Measurements from ENCODE around the gene IL1RAPL1.
A peak's percentile ranks its signal among the peaks of the same experiment; 100 is the strongest.

IL1RAPL1 gene

DNA sequence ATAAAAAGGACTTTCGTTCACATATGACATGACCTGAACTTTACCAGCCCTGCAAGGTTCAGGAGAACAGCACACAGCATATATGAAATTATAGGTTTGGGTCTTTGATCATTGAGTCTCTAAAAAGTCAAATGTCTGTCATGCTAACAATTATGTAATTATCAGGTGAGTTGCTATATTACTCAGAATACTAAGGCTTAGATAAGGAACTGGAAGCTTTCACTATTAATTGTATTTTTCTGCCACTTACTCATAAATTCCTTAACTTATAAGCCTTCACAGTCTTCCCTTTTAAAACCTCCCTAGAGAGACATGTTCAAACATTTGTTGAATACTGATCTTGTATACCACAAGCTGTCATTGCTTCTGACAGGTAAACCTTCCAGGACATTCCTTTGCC lies 1335.4 kb downstream of the IL1RAPL1 start:
- Histone ChIP-seq H2AK5ac (ENCODE audit: low read depth, low read length) (no peak overlapping the region), H3K36me3 (replicated peaks in 1 of 2; ENCODE audit: control insufficient read depth in 2 of 2, insufficient read depth in 2 of 2, low read length in 2 of 2) (no peaks in the 10 kb centered on the region), H3K27ac (replicated peaks; ENCODE audit: low read length) (no peak overlapping the region), H3K23ac (ENCODE audit: low read depth, low read length, poor library complexity) (no peak overlapping the region), H3K14ac (ENCODE audit: low read length) (no peak overlapping the region), H3K4ac (ENCODE audit: low read length) (no peak overlapping the region), H2AFZ (ENCODE audit: low read length) (no peak overlapping the region), H3K27me3 (ENCODE audit: control insufficient read depth in 3 of 3, insufficient read depth in 3 of 3, low read depth in 1 of 3, low read length in 3 of 3) (no peaks in the 10 kb centered on the region), H2BK5ac (ENCODE audit: low read length) (no peak overlapping the region), H3K4me2 (ENCODE audit: insufficient read depth, low read length, poor library complexity, severe bottlenecking) (no peak overlapping the region), H2BK120ac (ENCODE audit: low read depth, low read length) (no peak overlapping the region), H2BK15ac (ENCODE audit: low read length) (no peak overlapping the region), H4K8ac (ENCODE audit: low read depth, low read length) (no peak overlapping the region), H3K4me3 (ENCODE audit: low read length in 2 of 2) (no peak overlapping the region), H3K4me1 (ENCODE audit: control insufficient read depth in 2 of 2, insufficient read depth in 1 of 2, low read depth in 1 of 2, low read length in 2 of 2) (peaks cover 0 to 2% of the 10 kb centered on the region in 2 donors), H3K9me3 (replicated peaks in 1 of 2; ENCODE audit: control insufficient read depth in 2 of 2, insufficient read depth in 1 of 2, low read depth in 1 of 2, low read length in 2 of 2) (no peaks in the 10 kb centered on the region), H4K91ac (ENCODE audit: low read depth, low read length, poor library complexity) (no peak overlapping the region), H3K18ac (ENCODE audit: low read length) (no peak overlapping the region), H3K9ac (ENCODE audit: low read depth, low read length, poor library complexity) (no peak overlapping the region), H3K79me1 (ENCODE audit: low read depth, low read length) (no peaks in the 10 kb centered on the region), H2BK12ac (ENCODE audit: low read length) (no peak overlapping the region)
- DNase-seq (ENCODE audit: low spot score): no peak
- WGBS, 2 donors (ENCODE audit: extremely low coverage in 2 of 2, insufficient read length in 2 of 2, insufficient replicate concordance in 1 of 2): no CpG with 5 or more reads among the region's 1 CpG

DNA sequence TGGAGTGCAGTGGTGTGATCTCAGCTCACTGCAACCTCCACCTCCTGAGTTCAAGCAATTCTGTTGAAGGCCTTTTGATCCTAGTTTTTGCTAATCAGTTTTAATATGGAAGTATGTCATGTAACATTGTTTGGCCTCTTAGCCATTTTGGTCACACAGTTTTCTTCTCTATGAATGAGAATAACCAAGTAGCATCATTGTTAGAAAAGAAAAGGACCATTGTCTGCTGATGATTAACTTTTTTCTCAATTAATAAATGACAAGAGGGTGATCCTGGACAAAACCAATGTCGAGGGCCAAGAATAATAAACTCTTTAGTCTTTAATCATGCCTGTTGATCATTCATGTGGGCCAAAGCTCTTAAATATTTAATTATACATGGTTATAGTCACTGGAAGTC lies 1338.8 kb downstream of the IL1RAPL1 start:
- no peak overlapping the region for H3K4me2 ChIP-seq (ENCODE audit: insufficient read depth, low read length, poor library complexity, severe bottlenecking)
- no peak overlapping the region for H3K18ac ChIP-seq (ENCODE audit: low read length)
- no peaks in the 10 kb centered on the region for H3K9me3 ChIP-seq (replicated peaks in 1 of 2; ENCODE audit: control insufficient read depth in 2 of 2, insufficient read depth in 1 of 2, low read depth in 1 of 2, low read length in 2 of 2)
- H3K14ac ChIP-seq (ENCODE audit: low read length): no peak overlapping the region
- no peak overlapping the region for H2BK5ac ChIP-seq (ENCODE audit: low read length)
- WGBS, 2 donors (ENCODE audit: extremely low coverage in 2 of 2, insufficient read length in 2 of 2, insufficient replicate concordance in 1 of 2): no CpG with 5 or more reads among the region's 1 CpG
- H2BK15ac ChIP-seq (ENCODE audit: low read length): no peak overlapping the region
- H3K4ac ChIP-seq (ENCODE audit: low read length): no peak overlapping the region
- H3K36me3 ChIP-seq (replicated peaks in 1 of 2; ENCODE audit: control insufficient read depth in 2 of 2, insufficient read depth in 2 of 2, low read length in 2 of 2): no peaks in the 10 kb centered on the region
- H2BK12ac ChIP-seq (ENCODE audit: low read length): no peak overlapping the region
- no peak overlapping the region for H3K9ac ChIP-seq (ENCODE audit: low read depth, low read length, poor library complexity)
- no peaks in the 10 kb centered on the region for H3K27me3 ChIP-seq (ENCODE audit: control insufficient read depth in 3 of 3, insufficient read depth in 3 of 3, low read depth in 1 of 3, low read length in 3 of 3)
- H2AK5ac ChIP-seq (ENCODE audit: low read depth, low read length): no peak overlapping the region
- H4K8ac ChIP-seq (ENCODE audit: low read depth, low read length): no peak overlapping the region
- H3K4me3 ChIP-seq (ENCODE audit: low read length in 2 of 2): no peak overlapping the region
- no peak overlapping the region for H2BK120ac ChIP-seq (ENCODE audit: low read depth, low read length)
- H3K27ac ChIP-seq (replicated peaks; ENCODE audit: low read length): no peak overlapping the region
- H3K79me1 ChIP-seq (ENCODE audit: low read depth, low read length): no peaks in the 10 kb centered on the region
- no peak overlapping the region for H2AFZ ChIP-seq (ENCODE audit: low read length)
- no peak overlapping the region for H4K91ac ChIP-seq (ENCODE audit: low read depth, low read length, poor library complexity)
- H3K4me1 ChIP-seq (ENCODE audit: control insufficient read depth in 2 of 2, insufficient read depth in 1 of 2, low read depth in 1 of 2, low read length in 2 of 2): peaks cover 0 to 2% of the 10 kb centered on the region in 2 donors
- DNase-seq (ENCODE audit: low spot score): no peak
- no peak overlapping the region for H3K23ac ChIP-seq (ENCODE audit: low read depth, low read length, poor library complexity)

DNA sequence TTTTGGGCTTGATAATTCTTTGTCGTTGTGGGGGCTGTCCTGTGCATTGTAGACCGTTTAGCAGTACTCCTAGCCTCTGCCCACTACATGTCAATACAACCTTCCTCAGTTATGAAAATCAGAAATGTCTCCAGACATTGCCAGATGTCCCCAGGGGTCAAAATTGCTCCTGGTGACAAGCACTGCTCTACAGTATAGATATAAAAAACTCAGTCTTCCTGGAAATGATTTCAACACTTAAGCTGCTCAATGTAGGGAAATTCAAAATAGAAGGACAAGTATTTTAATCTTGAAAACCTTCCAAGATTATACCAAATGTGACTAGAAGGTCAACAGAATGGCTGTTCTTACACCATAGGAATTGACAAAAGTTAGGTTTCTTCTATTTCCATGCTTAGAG lies 1339.4 kb downstream of the IL1RAPL1 start:
- Histone ChIP-seq H2BK15ac (ENCODE audit: low read length) (no peak overlapping the region), H3K4me1 (ENCODE audit: control insufficient read depth in 2 of 2, insufficient read depth in 1 of 2, low read depth in 1 of 2, low read length in 2 of 2) (peaks cover 0 to 2% of the 10 kb centered on the region in 2 donors), H4K8ac (ENCODE audit: low read depth, low read length) (no peak overlapping the region), H2BK5ac (ENCODE audit: low read length) (no peak overlapping the region), H2BK120ac (ENCODE audit: low read depth, low read length) (no peak overlapping the region), H2AK5ac (ENCODE audit: low read depth, low read length) (no peak overlapping the region), H3K9ac (ENCODE audit: low read depth, low read length, poor library complexity) (no peak overlapping the region), H3K4me3 (ENCODE audit: low read length in 2 of 2) (no peak overlapping the region), H3K27ac (replicated peaks; ENCODE audit: low read length) (peak overlapping the region; percentile 80), H3K14ac (ENCODE audit: low read length) (no peak overlapping the region), H3K9me3 (replicated peaks in 1 of 2; ENCODE audit: control insufficient read depth in 2 of 2, insufficient read depth in 1 of 2, low read depth in 1 of 2, low read length in 2 of 2) (no peaks in the 10 kb centered on the region), H2BK12ac (ENCODE audit: low read length) (no peak overlapping the region), H3K18ac (ENCODE audit: low read length) (no peak overlapping the region), H2AFZ (ENCODE audit: low read length) (no peak overlapping the region), H4K91ac (ENCODE audit: low read depth, low read length, poor library complexity) (no peak overlapping the region), H3K4ac (ENCODE audit: low read length) (no peak overlapping the region), H3K79me1 (ENCODE audit: low read depth, low read length) (no peaks in the 10 kb centered on the region), H3K36me3 (replicated peaks in 1 of 2; ENCODE audit: control insufficient read depth in 2 of 2, insufficient read depth in 2 of 2, low read length in 2 of 2) (no peaks in the 10 kb centered on the region), H3K4me2 (ENCODE audit: insufficient read depth, low read length, poor library complexity, severe bottlenecking) (no peak overlapping the region), H3K27me3 (ENCODE audit: control insufficient read depth in 3 of 3, insufficient read depth in 3 of 3, low read depth in 1 of 3, low read length in 3 of 3) (no peaks in the 10 kb centered on the region), H3K23ac (ENCODE audit: low read depth, low read length, poor library complexity) (no peak overlapping the region)
- no CpG with 5 or more reads among the region's 2 CpGs for WGBS, 2 donors (ENCODE audit: extremely low coverage in 2 of 2, insufficient read length in 2 of 2, insufficient replicate concordance in 1 of 2)
- no peak for DNase-seq (ENCODE audit: low spot score)

DNA sequence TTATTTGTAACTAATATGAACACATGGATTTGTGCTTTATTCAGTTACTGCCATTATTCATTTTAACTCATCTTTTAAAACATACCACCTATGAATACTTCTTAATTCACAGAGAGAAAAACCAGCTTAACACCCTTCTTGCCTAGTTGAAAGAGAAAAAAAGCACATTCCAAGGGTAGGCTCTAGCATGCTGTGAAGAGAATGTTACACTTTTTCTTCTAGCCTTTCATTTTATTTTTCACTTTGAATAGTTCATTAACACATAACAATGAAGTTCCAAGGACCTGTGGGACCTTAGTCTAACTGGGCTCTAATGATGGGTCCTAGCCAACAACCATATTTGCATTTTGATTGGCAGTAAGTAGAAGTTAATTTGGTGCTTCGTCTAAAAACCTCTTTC lies 1348.2 kb downstream of the IL1RAPL1 start:
- H3K4me1 ChIP-seq (ENCODE audit: control insufficient read depth in 2 of 2, insufficient read depth in 1 of 2, low read depth in 1 of 2, low read length in 2 of 2): peaks cover 0 to 3% of the 10 kb centered on the region in 2 donors
- no peaks in the 10 kb centered on the region for H3K79me1 ChIP-seq (ENCODE audit: low read depth, low read length)
- no peak overlapping the region for H3K4me3 ChIP-seq (ENCODE audit: low read length in 2 of 2)
- H3K9ac ChIP-seq (ENCODE audit: low read depth, low read length, poor library complexity): no peak overlapping the region
- H2BK12ac ChIP-seq (ENCODE audit: low read length): no peak overlapping the region
- no peak overlapping the region for H4K8ac ChIP-seq (ENCODE audit: low read depth, low read length)
- no peak overlapping the region for H3K27ac ChIP-seq (replicated peaks; ENCODE audit: low read length)
- H3K4ac ChIP-seq (ENCODE audit: low read length): no peak overlapping the region
- H4K91ac ChIP-seq (ENCODE audit: low read depth, low read length, poor library complexity): no peak overlapping the region
- H3K14ac ChIP-seq (ENCODE audit: low read length): no peak overlapping the region
- H3K27me3 ChIP-seq (ENCODE audit: control insufficient read depth in 3 of 3, insufficient read depth in 3 of 3, low read depth in 1 of 3, low read length in 3 of 3): no peaks in the 10 kb centered on the region
- no peaks in the 10 kb centered on the region for H3K36me3 ChIP-seq (replicated peaks in 1 of 2; ENCODE audit: control insufficient read depth in 2 of 2, insufficient read depth in 2 of 2, low read length in 2 of 2)
- no peak overlapping the region for H2AK5ac ChIP-seq (ENCODE audit: low read depth, low read length)
- no peaks in the 10 kb centered on the region for H3K9me3 ChIP-seq (replicated peaks in 1 of 2; ENCODE audit: control insufficient read depth in 2 of 2, insufficient read depth in 1 of 2, low read depth in 1 of 2, low read length in 2 of 2)
- WGBS, 2 donors (ENCODE audit: extremely low coverage in 2 of 2, insufficient read length in 2 of 2, insufficient replicate concordance in 1 of 2): no CpG with 5 or more reads among the region's 1 CpG
- no peak overlapping the region for H2AFZ ChIP-seq (ENCODE audit: low read length)
- no peak overlapping the region for H3K18ac ChIP-seq (ENCODE audit: low read length)
- no peak overlapping the region for H2BK120ac ChIP-seq (ENCODE audit: low read depth, low read length)
- H2BK5ac ChIP-seq (ENCODE audit: low read length): no peak overlapping the region
- no peak overlapping the region for H3K23ac ChIP-seq (ENCODE audit: low read depth, low read length, poor library complexity)
- DNase-seq (ENCODE audit: low spot score): no peak
- H2BK15ac ChIP-seq (ENCODE audit: low read length): no peak overlapping the region
- H3K4me2 ChIP-seq (ENCODE audit: insufficient read depth, low read length, poor library complexity, severe bottlenecking): no peak overlapping the region

Data from neuronal stem cell (in vitro differentiated cells).